HUES6 (cell line): Measurements from ENCODE around the gene FOXN3.
"Not testable (repeated sequence)": the region's sequence is repeated elsewhere in the genome, so short reads cannot be mapped to it uniquely, and the experiment has no call there.

Experiments used
- H3K27ac ChIP-seq: 2 replicates; pipeline ENCODE4 v1.7.0; 2013; ENCODE audit warnings: low read depth, mild to moderate bottlenecking, low read length, inconsistent platforms
- H3K27me3 ChIP-seq: 2 replicates; pipeline ENCODE4 v1.6.1; 2013; ENCODE audit warnings: low read length; ENCODE audit not compliant: control insufficient read depth, insufficient read depth
- H3K36me3 ChIP-seq: 2 replicates; pipeline ENCODE4 v1.6.1; 2013; ENCODE audit warnings: low read length; ENCODE audit not compliant: control insufficient read depth, insufficient read depth
- H3K4me1 ChIP-seq: 2 replicates; pipeline ENCODE4 v1.6.1; 2013; ENCODE audit warnings: low read length; ENCODE audit not compliant: control insufficient read depth, insufficient read depth
- H3K4me3 ChIP-seq: 2 replicates; pipeline ENCODE4 v1.5.1; 2013; ENCODE audit warnings: low read depth, low read length
- H3K9ac ChIP-seq: one replicate; pipeline ENCODE4 v1.6.1; 2013; ENCODE audit warnings: mild to moderate bottlenecking, low read length
- H3K9me3 ChIP-seq: 2 replicates; pipeline ENCODE4 v1.6.1; 2013; ENCODE audit warnings: low read depth, low read length; ENCODE audit not compliant: control insufficient read depth, insufficient read depth

Gene FOXN3

DNA sequence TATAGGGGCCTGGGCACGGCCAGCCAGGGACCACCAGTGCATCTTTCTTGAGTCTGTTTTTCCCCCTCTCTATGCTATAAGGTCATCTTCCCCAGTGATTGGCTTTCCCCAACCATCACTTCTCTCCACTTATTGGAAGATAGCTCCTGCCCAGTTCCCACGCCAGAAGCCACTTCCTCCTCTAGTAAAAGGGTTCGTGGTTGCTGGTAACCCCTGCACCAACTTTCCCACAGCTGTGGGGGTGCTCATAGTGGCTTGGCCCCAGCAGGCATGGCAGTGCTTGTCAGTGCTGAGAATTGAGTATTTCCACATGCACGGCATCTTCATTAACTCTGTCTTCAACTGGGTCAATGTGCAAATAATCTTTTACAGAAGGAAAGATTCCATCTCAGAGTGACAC, 215.4 kb downstream of the FOXN3 start:
- H3K4me1 ChIP-seq, result peaks cover 16% of the 10 kb centered on the region
- H3K27ac ChIP-seq, result no peak overlapping the region
- no peak overlapping the region for H3K4me3 ChIP-seq
- peaks cover 10% of the 10 kb centered on the region; the same call in 1 of the 2 replicates for H3K36me3 ChIP-seq
- no peaks in the 10 kb centered on the region for H3K9me3 ChIP-seq
- no peaks in the 10 kb centered on the region for H3K27me3 ChIP-seq
- no peak overlapping the region for H3K9ac ChIP-seq

DNA sequence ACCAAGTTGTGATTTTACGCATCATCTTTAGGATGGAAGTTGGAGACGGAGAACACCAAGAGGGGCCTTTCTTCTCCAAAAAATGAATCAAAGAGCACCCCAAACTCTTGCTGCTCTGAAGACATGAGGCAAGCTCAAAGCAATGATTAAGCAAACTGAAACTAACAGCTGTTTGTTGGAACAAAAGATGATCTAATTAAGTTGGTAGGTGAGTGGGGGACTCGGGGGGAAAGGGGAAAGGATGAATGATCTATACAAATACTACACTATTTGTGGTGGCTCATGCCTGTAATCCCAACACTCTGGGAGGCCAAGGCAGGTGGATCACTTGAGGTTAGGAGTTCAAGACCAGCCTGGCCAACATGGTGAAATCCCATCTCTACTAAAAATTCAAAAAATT, 217.7 kb downstream of the FOXN3 start:
- H3K4me3 ChIP-seq, H3K36me3 ChIP-seq, H3K27ac ChIP-seq, H3K9ac ChIP-seq, H3K27me3 ChIP-seq, H3K9me3 ChIP-seq: not testable (repeated sequence)
- peaks cover 12% of the 10 kb centered on the region for H3K4me1 ChIP-seq

DNA sequence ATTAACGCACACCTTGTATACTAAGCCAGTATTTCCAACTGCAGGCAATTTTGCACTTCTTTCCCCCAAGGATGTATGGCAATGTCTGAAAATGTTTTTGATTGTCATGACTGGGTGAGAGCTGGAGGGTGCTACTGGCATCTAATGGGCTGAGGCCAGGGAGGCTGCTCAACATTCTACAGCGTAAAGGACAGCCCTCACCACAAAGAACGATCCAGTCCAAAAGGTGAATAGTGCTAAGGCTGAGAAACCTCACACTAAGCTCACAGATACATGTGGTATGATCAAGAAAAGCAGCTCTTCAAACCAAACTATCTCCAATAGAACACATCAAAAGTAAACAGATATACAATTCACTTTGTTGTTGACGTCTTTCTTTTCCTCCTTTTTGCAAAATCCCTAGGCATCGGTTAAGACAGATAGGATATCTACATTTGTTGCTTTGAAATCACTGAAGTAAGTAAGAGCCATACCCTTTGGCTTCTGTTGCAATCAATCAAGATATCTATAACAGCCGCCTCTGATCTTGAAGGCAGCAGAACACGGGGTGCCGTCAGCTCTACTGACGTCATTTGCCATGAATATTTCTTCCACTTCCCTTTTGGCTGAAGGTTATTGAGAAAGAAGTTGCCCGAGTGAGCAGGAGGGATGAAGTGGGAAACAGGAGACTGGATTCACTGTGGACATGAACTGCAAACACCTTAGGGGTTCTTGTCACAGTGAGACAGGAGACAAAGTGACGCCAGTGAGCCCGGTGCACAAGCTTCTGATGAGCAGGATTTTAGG, 218.3 kb downstream of the FOXN3 start:
- Histone ChIP-seq H3K27ac (no peak overlapping the region), H3K9me3 (no peaks in the 10 kb centered on the region), H3K9ac (no peak overlapping the region)

DNA sequence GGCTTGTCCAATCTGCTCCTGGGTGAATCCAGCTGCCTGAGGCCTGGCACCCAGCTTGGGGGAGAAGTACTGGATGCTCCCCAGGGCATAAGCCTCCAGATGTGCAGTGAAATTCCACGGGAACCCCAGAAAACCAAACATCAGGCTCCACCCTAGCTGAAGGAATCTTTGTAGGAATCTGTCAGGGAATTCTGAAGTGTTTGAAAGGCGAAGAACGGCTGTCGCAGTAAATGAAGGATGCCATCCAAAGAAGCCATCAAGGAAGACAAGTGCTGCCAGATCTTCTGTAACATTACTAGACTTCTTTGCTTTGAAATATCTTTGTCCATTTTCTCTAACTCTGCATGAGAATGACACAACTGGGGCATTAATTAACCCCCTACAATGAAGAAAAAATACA, 219.4 kb downstream of the FOXN3 start:
- Histone ChIP-seq H3K4me1 (no peaks in the 10 kb centered on the region; the same call in 1 of the 2 replicates), H3K36me3 (peaks cover 5% of the 10 kb centered on the region; the same call in 1 of the 2 replicates), H3K9me3 (no peaks in the 10 kb centered on the region), H3K27ac (no peak overlapping the region), H3K4me3 (no peak overlapping the region), H3K27me3 (no peaks in the 10 kb centered on the region), H3K9ac (no peak overlapping the region)

More for the DNA sequence above, 218.3 kb downstream of the FOXN3 start:
- peaks cover 8% of the 10 kb centered on the region for H3K4me1 ChIP-seq
- peaks cover 5% of the 10 kb centered on the region; the same call in 1 of the 2 replicates for H3K36me3 ChIP-seq
- H3K27me3 ChIP-seq, result no peaks in the 10 kb centered on the region
- no peak overlapping the region for H3K4me3 ChIP-seq

DNA sequence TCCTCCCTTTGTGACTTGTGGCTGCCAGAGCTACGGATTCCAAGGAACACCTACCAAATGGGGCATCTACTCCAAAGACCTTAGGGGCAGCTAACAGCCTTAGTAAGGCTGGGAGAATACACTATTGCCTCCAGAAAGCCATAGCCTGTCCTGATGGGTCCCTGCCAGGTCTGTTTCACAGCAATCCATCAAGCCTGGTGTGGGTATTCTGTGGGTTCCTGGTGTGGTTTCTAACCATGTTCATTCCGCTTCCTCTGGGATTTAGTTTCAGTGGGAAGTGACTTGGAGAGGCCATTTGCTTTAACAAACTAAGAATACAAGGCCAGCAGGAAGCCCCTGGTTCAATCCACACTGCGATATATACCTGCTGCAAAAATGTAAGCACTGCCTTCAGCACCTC, 220.5 kb downstream of the FOXN3 start:
- no peak overlapping the region for H3K9ac ChIP-seq
- H3K9me3 ChIP-seq, result no peaks in the 10 kb centered on the region
- no peak overlapping the region for H3K4me3 ChIP-seq
- H3K36me3 ChIP-seq, result peaks cover 5% of the 10 kb centered on the region; the same call in 1 of the 2 replicates
- no peaks in the 10 kb centered on the region; the same call in 1 of the 2 replicates for H3K4me1 ChIP-seq
- no peak overlapping the region for H3K27ac ChIP-seq
- H3K27me3 ChIP-seq, result no peaks in the 10 kb centered on the region

DNA sequence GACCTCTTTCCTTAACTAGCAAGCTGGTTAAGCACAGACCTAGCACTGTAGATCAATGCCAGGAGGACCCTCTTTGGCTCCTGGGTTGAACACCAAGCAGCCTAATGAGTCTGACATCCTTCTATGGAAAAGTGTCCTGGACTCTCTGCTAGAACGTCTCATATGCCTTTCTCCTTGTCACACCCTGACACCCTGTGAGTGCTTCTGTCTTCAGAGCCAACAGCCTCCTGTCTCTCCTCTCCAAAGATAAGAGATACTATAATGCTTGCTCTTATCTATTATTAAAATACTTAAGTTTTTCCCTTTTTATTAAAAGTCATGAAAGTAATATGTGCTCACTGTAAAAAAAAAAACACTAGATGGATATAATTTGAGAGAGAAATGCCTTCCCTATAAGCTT, 222.7 kb downstream of the FOXN3 start:
- Histone ChIP-seq H3K9me3 (no peaks in the 10 kb centered on the region), H3K4me1 (no peaks in the 10 kb centered on the region), H3K27me3 (no peaks in the 10 kb centered on the region)

DNA sequence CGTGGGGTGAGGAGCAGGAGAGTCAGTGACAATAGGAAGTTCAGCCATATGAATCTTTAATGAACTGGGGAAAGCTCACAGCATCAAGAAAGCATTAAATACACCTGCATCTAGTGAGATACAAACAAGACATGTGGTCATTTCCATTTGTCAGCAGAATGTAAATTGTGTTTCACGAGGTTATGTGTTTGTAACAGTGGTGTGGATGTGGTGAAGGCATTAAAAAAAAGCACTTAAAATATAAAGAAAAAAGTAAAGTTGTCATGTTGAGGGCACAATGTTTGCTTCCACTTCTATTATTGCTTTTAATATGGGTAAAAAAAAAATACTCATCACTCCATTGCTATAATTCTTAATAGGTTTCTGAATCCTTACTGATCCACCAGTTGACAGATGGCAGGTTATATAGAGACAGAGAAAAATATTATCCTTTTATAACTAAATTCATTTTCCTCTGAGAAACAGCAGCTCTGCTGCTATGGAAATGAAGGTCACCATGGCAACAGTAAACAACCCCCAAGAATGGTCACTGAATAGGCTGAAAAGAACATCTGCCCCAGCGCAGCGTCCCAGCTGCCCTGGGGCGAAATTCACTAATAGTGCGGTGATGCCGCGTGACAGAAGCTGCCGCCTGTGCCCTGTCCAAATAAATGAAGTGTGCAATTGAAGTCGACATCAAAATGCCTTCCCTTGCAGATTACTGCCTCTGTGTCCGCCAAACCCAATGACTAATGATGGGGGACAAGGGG, 226.1 kb downstream of the FOXN3 start:
- Histone ChIP-seq H3K27me3 (no peaks in the 10 kb centered on the region), H3K4me3 (no peak overlapping the region), H3K27ac (no peak overlapping the region), H3K9me3 (no peaks in the 10 kb centered on the region), H3K36me3 (peaks cover 29% of the 10 kb centered on the region), H3K4me1 (peaks cover 16% of the 10 kb centered on the region; the same call in 1 of the 2 replicates), H3K9ac (no peak overlapping the region)

More for the DNA sequence above, 222.7 kb downstream of the FOXN3 start:
- Histone ChIP-seq H3K36me3 (peaks cover 14% of the 10 kb centered on the region; the same call in 1 of the 2 replicates), H3K4me3 (no peak overlapping the region), H3K9ac (no peak overlapping the region), H3K27ac (no peak overlapping the region)

DNA sequence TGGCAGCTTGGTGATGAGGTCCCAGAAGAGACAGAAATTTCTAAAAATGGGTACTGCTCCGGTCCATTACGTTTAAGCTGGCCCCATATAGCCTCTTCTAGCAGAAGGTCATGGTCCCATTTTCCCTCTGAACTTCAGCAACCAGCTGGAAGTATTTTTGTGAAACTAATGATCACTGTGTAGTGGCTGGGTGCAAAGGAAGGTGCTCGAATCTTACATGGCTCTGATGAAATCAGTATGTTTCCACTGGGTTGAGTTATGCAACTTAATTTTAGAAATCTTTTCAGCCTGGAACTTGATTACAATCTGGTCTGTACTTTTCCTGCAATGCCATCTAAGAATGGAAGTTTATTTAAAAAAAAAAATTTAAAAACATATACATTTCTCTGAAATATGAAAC, 228.5 kb downstream of the FOXN3 start:
- no peak overlapping the region for H3K27ac ChIP-seq
- H3K9me3 ChIP-seq, result no peaks in the 10 kb centered on the region
- peaks cover 44% of the 10 kb centered on the region for H3K36me3 ChIP-seq
- H3K4me3 ChIP-seq, result no peak overlapping the region
- H3K9ac ChIP-seq, result no peak overlapping the region
- peaks cover 16% of the 10 kb centered on the region; the same call in 1 of the 2 replicates for H3K4me1 ChIP-seq
- H3K27me3 ChIP-seq, result no peaks in the 10 kb centered on the region

DNA sequence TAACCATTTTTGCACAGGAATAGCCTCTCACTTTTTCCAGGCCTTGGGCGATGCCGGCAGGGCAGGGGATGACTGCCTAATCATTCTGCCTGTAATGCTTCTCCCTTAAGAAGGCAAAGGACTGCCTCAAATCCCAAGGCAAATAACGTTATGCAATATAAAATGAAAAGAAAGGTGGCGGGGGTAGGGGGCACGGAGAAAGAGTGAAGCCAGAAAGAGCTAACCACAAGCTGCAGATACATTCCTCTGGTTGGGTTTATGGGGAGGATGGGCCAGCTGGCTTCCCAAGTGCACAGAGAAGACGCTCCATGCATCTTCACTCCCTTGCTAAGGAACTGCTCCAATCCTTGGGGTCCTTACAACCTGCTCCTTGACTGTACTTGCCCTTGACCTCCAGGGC, 229.5 kb downstream of the FOXN3 start:
- no peaks in the 10 kb centered on the region for H3K9me3 ChIP-seq

DNA sequence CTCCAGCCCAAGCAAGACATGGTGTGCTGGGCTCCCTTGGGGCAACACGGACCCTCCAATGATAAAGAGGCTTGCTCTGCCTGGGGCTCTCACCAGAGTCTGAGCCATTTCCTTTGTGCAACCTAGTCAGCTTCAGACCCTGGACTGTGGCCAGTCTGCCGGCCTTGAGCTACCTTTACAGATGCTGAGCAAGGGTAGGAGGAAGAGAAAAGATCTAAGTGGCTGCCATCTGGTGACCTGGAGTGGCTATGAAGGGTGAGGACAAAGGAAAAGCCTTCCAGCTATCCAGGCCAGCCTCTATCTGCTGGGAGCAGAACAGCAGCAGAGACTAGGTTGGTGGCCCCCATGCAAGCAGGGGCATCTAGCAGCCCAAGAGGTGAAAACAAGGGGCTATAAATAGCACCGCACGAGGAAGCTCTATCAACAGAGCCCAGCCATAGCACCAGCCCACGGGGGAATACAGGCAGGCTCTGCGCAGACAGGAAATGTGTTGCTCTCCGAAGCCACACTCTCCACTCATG, 230.1 kb downstream of the FOXN3 start:
- Histone ChIP-seq H3K9ac (no peak overlapping the region), H3K9me3 (no peaks in the 10 kb centered on the region), H3K4me1 (peaks cover 16% of the 10 kb centered on the region; the same call in 1 of the 2 replicates), H3K27me3 (no peaks in the 10 kb centered on the region), H3K36me3 (peaks cover 44% of the 10 kb centered on the region), H3K27ac (no peak overlapping the region), H3K4me3 (no peak overlapping the region)

More for the DNA sequence above, 229.5 kb downstream of the FOXN3 start:
- Histone ChIP-seq H3K9ac (no peak overlapping the region), H3K4me1 (peaks cover 16% of the 10 kb centered on the region; the same call in 1 of the 2 replicates), H3K36me3 (peaks cover 44% of the 10 kb centered on the region), H3K27me3 (no peaks in the 10 kb centered on the region), H3K4me3 (no peak overlapping the region), H3K27ac (no peak overlapping the region)
